PC-3 (cell line): ENCODE data around the gene ATP2B2.

ENCODE experiments used
- EZH2 ChIP-seq: fragments of 300-600 bp; sonication (generic); IDR thresholded peaks from one replicate; pipeline ENCODE4 v1.6.1; 2017; ENCODE audit warnings: antibody characterized with exemption, mild to moderate bottlenecking, low read length; ENCODE audit not compliant: unreplicated experiment
- EZH2phosphoT487 ChIP-seq: fragments of 300-600 bp; sonication (generic); IDR thresholded peaks from 2 replicates; pipeline ENCODE4 v1.6.1; 2018; ENCODE audit warnings: mild to moderate bottlenecking, antibody characterized with exemption, low read length, borderline replicate concordance
- TF ChIP-seq, protein P1 (sequence below): fragments of 300-600 bp; sonication (generic); conservative IDR thresholded peaks from 2 replicates; pipeline ENCODE4 v1.5.1; 2017; ENCODE audit warnings: antibody characterized with exemption, low read depth, mild to moderate bottlenecking, low read length

DNA sequence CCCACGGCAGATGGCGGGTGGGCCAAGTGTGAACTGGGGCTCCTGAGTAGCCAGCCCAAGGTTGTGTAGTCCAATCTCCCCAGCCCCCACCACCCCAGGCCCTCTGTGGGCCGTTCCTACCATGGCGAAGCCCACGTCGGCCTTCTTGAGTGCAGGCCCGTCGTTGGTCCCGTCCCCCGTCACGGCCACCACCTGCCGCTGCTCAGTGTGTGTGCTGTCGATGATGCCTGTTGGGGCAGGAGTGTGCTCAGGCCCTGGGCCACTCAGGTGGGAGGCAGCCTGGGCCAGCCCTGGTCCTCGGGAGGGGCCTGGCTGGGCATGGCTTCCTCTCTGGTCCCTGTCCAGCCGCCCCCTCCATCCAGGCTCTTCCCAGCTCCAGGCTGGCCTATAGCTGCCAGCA, 159.5 kb downstream of the ATP2B2 start:
- TF ChIP-seq EZH2 (no peak), EZH2phosphoT487 (no peak)
- TF ChIP-seq, protein P1, sequence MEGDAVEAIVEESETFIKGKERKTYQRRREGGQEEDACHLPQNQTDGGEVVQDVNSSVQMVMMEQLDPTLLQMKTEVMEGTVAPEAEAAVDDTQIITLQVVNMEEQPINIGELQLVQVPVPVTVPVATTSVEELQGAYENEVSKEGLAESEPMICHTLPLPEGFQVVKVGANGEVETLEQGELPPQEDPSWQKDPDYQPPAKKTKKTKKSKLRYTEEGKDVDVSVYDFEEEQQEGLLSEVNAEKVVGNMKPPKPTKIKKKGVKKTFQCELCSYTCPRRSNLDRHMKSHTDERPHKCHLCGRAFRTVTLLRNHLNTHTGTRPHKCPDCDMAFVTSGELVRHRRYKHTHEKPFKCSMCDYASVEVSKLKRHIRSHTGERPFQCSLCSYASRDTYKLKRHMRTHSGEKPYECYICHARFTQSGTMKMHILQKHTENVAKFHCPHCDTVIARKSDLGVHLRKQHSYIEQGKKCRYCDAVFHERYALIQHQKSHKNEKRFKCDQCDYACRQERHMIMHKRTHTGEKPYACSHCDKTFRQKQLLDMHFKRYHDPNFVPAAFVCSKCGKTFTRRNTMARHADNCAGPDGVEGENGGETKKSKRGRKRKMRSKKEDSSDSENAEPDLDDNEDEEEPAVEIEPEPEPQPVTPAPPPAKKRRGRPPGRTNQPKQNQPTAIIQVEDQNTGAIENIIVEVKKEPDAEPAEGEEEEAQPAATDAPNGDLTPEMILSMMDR = no peak
